Measurements from ENCODE around the gene CREBZF.
A peak's percentile ranks its signal among the peaks of the same experiment; 100 is the strongest.

Gene CREBZF

GRCh38 chr11:85664615-85665481 is at the start of gene CREBZF:
Gene CREBZF (minus strand): TSS chr11:85665129. CDS start chr11:85664875, 254 bp downstream.
- peak within 1 kb of the TSS; percentile 95 to 100 (median 99) for H3K4me3 Mint-ChIP-seq
- TF ChIP-seq CTCF (IDR thresholded peaks at IDR 0.05; ENCODE audit: unreplicated experiment in 3 of 3), result no peak
- no peaks in the 10 kb centered on the region for H3K27me3 Mint-ChIP-seq (ENCODE audit: low read depth)
- peak within 1 kb of the TSS; percentile 95 to 99 (median 98) for H3K27ac Mint-ChIP-seq
- H3K36me3 Mint-ChIP-seq (ENCODE audit: low read depth), result peaks cover 33% of the 10 kb centered on the region
- H3K9me3 Mint-ChIP-seq, result no peaks in the 10 kb centered on the region
- peaks cover 33% of the 10 kb centered on the region for H3K4me1 Mint-ChIP-seq

- H3K4me3 Mint-ChIP-seq, result no peak overlapping the region
- H3K27me3 Mint-ChIP-seq (ENCODE audit: low read depth), result no peaks in the 10 kb centered on the region
These were observed 48.0 kb upstream of the CREBZF start for GRCh38 chr11:85712953-85713352.

GRCh38 chr11:85710917-85711316 is 46.0 kb upstream of the CREBZF start:
- Mint-ChIP-seq H3K4me3 (no peak overlapping the region), H3K27ac (peak overlapping the region in 2 of 3 experiments; percentile 9 to 71)

More at GRCh38 chr11:85712953-85713352, 48.0 kb upstream of the CREBZF start:
- Mint-ChIP-seq H3K4me1 (peaks cover 25% of the 10 kb centered on the region), H3K36me3 (ENCODE audit: low read depth) (peaks cover 4% of the 10 kb centered on the region), H3K9me3 (no peaks in the 10 kb centered on the region), H3K27ac (no peak overlapping the region)
- TF ChIP-seq CTCF (IDR thresholded peaks at IDR 0.05; ENCODE audit: unreplicated experiment in 3 of 3), result no peak

GRCh38 chr11:85709941-85710702 is 45.2 kb upstream of the CREBZF start:
- no peaks in the 10 kb centered on the region for H3K27me3 Mint-ChIP-seq (ENCODE audit: low read depth)
- peaks cover 4% of the 10 kb centered on the region for H3K36me3 Mint-ChIP-seq (ENCODE audit: low read depth)
- H3K4me3 Mint-ChIP-seq, result no peak overlapping the region
- H3K27ac Mint-ChIP-seq, result peak overlapping the region; percentile 37 to 71 (median 60)
- no peaks in the 10 kb centered on the region for H3K9me3 Mint-ChIP-seq
- no peak for TF ChIP-seq CTCF (IDR thresholded peaks at IDR 0.05; ENCODE audit: unreplicated experiment in 3 of 3)
- peaks cover 19% of the 10 kb centered on the region for H3K4me1 Mint-ChIP-seq

More at GRCh38 chr11:85710917-85711316, 46.0 kb upstream of the CREBZF start:
- no peak for TF ChIP-seq CTCF (IDR thresholded peaks at IDR 0.05; ENCODE audit: unreplicated experiment in 3 of 3)
- H3K36me3 Mint-ChIP-seq (ENCODE audit: low read depth), result peaks cover 4% of the 10 kb centered on the region
- H3K27me3 Mint-ChIP-seq (ENCODE audit: low read depth), result no peaks in the 10 kb centered on the region
- no peaks in the 10 kb centered on the region for H3K9me3 Mint-ChIP-seq
- H3K4me1 Mint-ChIP-seq, result peaks cover 13% of the 10 kb centered on the region

- no peak overlapping the region for H3K4me3 Mint-ChIP-seq
- no peak for TF ChIP-seq CTCF (IDR thresholded peaks at IDR 0.05; ENCODE audit: unreplicated experiment in 3 of 3)
- peaks cover 7% of the 10 kb centered on the region for H3K9me3 Mint-ChIP-seq
- H3K27ac Mint-ChIP-seq, result peak overlapping the region; percentile 28 to 70 (median 39)
- peaks cover 22% of the 10 kb centered on the region for H3K4me1 Mint-ChIP-seq
- no peaks in the 10 kb centered on the region for H3K27me3 Mint-ChIP-seq (ENCODE audit: low read depth)
- H3K36me3 Mint-ChIP-seq (ENCODE audit: low read depth), result peaks cover 4% of the 10 kb centered on the region
These were observed 40.9 kb upstream of the CREBZF start for GRCh38 chr11:85705800-85706199.
